GM18909 (cell line): ENCODE results near the gene IL17RB.

Experiments used
- ATAC-seq: cut with Tn5 transposase; IDR thresholded peaks from one replicate; pipeline ENCODE4 v1.9.1; 2021; ENCODE audit warnings: mild to moderate bottlenecking; ENCODE audit not compliant: unreplicated experiment, poor library complexity

The IL17RB gene

GRCh38 chr3:53846134-53846850 is at the start of gene IL17RB, which contains the start of gene CHDH:
Gene IL17RB (plus strand): TSS chr3:53846568. CDS start chr3:53846589, 21 bp downstream.
Gene CHDH (minus strand): TSS chr3:53846419. CDS start chr3:53824008, 22,411 bp downstream.
- peak; percentile 50 for ATAC-seq

GRCh38 chr3:53798144-53798543 is 48.2 kb upstream of the IL17RB start:
- no peak for ATAC-seq

GRCh38 chr3:53799338-53799865 is 47.0 kb upstream of the IL17RB start:
- no peak for ATAC-seq

GRCh38 chr3:53800041-53800906 is 46.1 kb upstream of the IL17RB start:
- ATAC-seq, result no peak

- ATAC-seq, result no peak
Observed at GRCh38 chr3:53801319-53801718, 45.0 kb upstream of the IL17RB start.

- ATAC-seq, result no peak
Observed at GRCh38 chr3:53802256-53802880, 44.0 kb upstream of the IL17RB start.

- ATAC-seq, result no peak
Observed at GRCh38 chr3:53803124-53803815, 43.1 kb upstream of the IL17RB start.

- no peak for ATAC-seq
Observed at GRCh38 chr3:53803816-53804695, 42.3 kb upstream of the IL17RB start.

GRCh38 chr3:53804697-53805462 is 41.5 kb upstream of the IL17RB start:
- ATAC-seq, result peak; percentile 57

- no peak for ATAC-seq
Observed at GRCh38 chr3:53805463-53806159, 40.8 kb upstream of the IL17RB start.

- peak; percentile 71 for ATAC-seq
Observed at GRCh38 chr3:53806182-53807116, 39.9 kb upstream of the IL17RB start.

GRCh38 chr3:53807117-53807810 is 39.1 kb upstream of the IL17RB start:
- ATAC-seq, result peak; percentile 7

- ATAC-seq, result no peak
Observed at GRCh38 chr3:53808496-53808895, 37.9 kb upstream of the IL17RB start.

- no peak for ATAC-seq
Observed at GRCh38 chr3:53809267-53809666, 37.1 kb upstream of the IL17RB start.

GRCh38 chr3:53809764-53810400 is 36.5 kb upstream of the IL17RB start:
- no peak for ATAC-seq
